HK-2 (cell line): Measurements from ENCODE around the gene PRMT2.

ENCODE experiments used
- DNase-seq: peaks from one replicate; pipeline ENCODE4 v3.0.0-alpha.2; 2018; ENCODE audit not compliant: unreplicated experiment

PRMT2 gene

DNA sequence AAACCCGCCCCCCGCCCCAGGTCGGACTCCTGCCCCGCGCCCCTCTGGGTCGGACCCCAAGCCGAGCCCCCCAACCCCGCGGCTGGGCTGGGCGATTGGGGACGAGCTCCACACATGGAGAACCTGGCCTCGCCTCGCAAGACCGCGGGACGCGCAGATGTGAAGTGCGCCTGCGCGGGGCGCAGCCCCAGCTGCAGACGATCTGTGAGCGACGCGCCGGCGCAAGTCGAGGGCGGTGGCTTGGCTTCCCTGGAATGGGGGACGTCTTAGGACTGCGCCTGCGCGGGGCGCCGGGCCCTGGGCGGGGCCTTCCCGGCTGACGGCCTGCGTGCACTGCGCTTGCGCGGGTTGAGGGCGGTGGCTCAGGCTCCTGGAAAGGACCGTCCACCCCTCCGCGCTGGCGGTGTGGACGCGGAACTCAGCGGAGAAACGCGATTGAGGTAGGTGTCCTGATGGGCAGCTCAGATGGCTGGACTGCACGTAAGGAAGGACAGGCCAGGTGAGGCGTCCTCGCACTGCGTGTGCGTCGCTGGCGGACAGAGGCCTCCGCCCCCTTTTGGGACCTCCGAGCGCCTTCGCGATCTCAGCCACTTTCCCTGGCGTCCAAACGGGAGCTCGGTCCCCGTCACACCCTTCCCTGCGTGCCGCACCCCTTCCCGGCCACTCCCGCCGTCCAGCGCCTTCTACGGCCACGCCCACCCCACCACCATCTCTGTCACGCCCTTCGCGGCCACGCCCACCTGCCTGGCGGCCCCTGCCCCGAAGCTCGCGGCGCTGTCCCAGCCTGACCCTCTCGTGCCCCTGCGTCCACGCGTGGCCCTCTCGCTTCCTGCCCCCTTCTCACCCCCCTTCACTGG, at the start of gene PRMT2:
Gene PRMT2, plus strand, starts transcription at position 351 of the 857 bp plus-strand sequence. CDS start 1,278 bp downstream, outside the sequence.
- DNase-seq = peak; percentile 95

DNA sequence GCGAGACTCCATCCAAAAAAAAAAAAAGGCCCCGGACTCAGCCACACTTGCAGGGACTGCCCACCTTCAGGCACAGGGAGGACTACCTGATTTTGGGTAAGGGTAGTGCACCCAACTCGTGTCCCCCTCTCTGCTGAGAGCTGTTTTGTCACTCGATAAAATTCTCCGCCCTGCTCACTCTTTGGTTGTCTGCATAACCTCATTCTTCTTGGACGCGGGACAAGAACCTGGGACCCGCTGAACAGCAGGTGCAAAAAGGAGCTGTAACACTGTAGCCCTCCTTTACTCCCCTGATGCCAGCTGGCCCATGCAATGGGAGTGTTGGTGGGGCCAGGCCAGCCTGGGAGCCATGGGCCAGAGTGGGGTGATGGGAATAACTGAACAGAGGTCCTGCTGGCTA, 41.2 kb upstream of the PRMT2 start:
- no peak for DNase-seq

GRCh38 chr21:46596201-46596600, 39.3 kb upstream of the PRMT2 start:
- no peak for DNase-seq

- no peak for DNase-seq
These were observed 38.4 kb upstream of the PRMT2 start for GRCh38 chr21:46597031-46597430.

- DNase-seq = no peak
These were observed 37.6 kb upstream of the PRMT2 start for GRCh38 chr21:46597896-46598343.

- DNase-seq = no peak
These were observed 36.6 kb upstream of the PRMT2 start for GRCh38 chr21:46598581-46599572.

DNA sequence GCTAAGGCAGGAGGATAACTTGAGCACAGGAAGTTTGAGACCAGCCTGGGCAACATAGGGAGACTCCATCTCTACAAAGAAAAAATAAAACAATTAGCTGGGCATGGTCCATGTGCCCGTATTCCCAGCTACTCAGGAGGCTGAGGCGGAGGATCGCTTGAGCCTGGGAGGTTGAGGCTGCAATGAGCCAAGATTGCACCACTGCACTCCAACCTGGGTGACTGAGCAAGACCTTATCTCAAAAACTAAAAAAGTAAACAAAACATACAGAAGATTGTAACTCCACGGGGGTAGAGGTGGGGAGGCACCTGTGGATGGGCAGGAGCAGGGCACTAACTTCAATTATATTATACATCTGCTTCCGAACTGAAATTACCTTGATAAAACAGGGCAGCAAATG, 35.2 kb upstream of the PRMT2 start:
- no peak for DNase-seq

- no peak for DNase-seq
These were observed 34.5 kb upstream of the PRMT2 start for GRCh38 chr21:46600978-46601377.

GRCh38 chr21:46603228-46603627, 32.2 kb upstream of the PRMT2 start:
- no peak for DNase-seq

GRCh38 chr21:46604329-46604974, 31.0 kb upstream of the PRMT2 start:
- DNase-seq = no peak

DNA sequence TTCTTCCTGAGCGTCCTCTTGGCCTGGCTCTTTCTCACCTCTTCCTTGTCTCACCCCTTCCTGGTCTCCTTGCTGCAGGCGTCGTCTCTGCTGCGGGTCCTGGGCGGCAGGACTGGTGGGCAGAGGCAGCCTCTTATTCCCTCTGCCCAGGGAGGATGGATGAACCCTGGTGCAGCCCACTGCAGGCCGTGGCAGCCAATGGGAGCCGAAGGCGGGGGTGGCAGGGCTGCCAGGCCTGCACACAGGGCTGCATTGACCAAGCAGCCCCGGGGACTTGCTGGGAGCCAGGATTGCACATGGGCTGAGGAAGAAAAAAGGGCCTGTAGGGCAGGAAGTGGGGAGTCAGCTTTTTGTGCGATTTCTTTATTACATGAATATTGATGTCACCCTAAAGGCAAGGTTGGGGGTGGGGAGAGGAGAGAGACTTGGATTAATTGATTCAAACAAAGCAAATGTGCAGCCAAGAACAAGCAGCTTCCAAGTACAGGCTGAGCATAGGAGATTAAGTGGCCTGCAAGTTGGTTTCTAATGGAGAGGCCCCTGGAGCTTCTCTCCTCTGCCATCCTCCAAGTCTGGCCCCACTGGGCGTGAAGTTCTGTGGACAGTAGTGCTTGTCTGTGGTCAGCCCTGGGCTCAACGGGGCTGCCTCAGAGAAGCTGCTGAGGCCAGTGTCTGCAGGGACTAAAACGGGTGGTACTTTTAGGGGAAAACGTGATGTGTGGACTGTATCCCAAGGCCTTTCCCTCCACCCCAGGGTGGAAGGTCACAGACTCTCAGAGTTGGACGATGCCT, 30.3 kb upstream of the PRMT2 start, which contains the start of gene S100B:
Gene S100B, minus strand, starts transcription at position 108 of the 792 bp plus-strand sequence. CDS start 2,667 bp downstream, outside the sequence.
- DNase-seq = no peak

GRCh38 chr21:46605767-46606426, 29.6 kb upstream of the PRMT2 start:
- DNase-seq = no peak

DNA sequence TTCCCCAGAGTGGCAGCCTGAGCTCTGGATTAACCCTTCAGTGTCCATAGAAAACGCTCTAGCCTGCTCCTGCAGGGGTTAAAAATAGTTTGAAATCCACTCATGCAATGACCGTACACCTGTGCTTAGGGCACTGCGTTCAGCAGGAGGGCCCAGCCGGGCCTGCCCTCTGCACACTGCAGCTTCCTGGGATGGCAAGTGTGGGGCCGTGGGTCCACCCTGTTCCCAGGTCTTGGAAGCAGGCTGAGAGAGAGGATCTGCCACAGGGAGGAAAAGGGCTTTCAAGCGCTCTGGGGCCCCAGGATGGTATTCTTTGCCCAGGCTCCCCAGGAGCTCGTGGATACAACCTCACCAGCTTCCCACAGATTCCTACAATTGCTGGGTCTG, 29.1 kb upstream of the PRMT2 start:
- no peak for DNase-seq

DNA sequence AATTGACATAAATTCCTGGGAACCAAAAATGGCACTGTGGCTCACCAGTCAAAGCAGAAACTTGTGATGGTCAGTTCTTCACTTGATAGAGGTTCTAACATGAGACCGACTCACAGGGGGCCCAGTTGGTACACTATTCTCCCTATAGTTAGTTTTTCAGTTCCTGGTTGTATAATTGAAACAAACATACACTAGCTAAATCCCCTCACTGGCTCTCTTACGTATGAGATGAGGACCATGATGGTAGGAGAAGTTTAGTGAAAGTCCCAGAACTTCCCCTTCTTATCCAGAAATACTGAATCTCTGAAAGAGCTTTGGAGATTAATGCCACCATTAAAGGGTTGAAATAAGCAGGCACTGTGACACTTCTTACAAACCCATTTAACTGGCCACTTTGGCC, 27.8 kb upstream of the PRMT2 start:
- no peak for DNase-seq

GRCh38 chr21:46608672-46609111, 26.8 kb upstream of the PRMT2 start:
- DNase-seq = no peak

GRCh38 chr21:46610018-46610701, 25.3 kb upstream of the PRMT2 start:
- DNase-seq = no peak

DNA sequence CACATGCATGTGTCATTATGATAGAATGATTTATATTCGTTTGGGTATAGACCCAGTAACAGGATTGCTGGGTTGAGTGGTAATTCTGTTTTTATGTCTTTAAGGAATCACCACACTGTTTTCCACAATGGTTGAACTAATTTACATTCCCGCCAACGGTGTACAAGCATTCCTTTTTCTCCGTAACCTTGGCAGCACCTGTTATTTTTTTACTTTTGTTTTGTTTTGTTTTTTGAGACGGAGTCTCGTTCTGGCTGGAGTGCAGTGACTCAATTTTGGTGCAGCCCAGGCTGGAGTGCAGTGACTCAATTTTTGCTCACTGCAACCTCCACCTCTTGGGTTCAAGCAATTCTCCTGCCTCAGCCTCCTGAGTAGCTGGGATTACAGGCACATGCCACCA, 22.1 kb upstream of the PRMT2 start:
- no peak for DNase-seq

- no peak for DNase-seq
These were observed 19.4 kb upstream of the PRMT2 start for GRCh38 chr21:46616050-46616449.

DNA sequence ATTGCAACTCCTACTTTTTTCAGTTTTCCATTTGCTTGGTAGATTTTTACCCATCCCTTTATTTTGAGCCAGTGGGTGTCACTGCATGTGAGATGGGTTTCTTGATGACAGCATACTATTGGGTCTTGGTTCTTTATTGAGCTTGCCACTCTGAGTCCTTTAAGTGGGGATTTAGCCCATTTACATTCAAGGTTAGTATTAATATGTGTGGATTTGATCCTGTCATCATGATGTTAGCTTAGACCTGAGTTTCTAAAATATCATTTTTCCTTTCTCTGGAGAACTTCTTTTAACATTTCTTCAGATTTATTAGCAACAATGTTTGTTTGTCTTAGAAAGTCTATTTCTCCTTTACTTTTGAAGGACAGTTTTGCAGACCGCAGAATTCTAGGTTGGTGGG, 18.8 kb upstream of the PRMT2 start:
- no peak for DNase-seq
